ENCODE results near the gene NUBP2. TPM values are rescaled to one million over a fixed set of nuclear protein-coding genes. Genes with fewer than 3 reads are reported as not detected.
A peak's percentile ranks its signal among the peaks of the same experiment; 100 is the strongest.

NUBP2 gene
- total RNA-seq, 3 donors from 2014 or later = 32.1 to 43.1 (median 39.3) TPM

- DNase-seq (peak in 1 of 3 donors; percentile 22), ATAC-seq (no peak)
- intact Hi-C loops (cut with DNase I, micrococcal nuclease) = no loop called here
- Histone ChIP-seq H3K9me3 (no peaks in the 10 kb centered on the region), H3K36me3 (ENCODE audit: low read depth) (peaks cover 2% of the 10 kb centered on the region), H3K4me1 (ENCODE audit: low read depth) (peaks cover 8% of the 10 kb centered on the region), H3K4me3 (no peak overlapping the region)
- no peak for TF ChIP-seq CTCF (IDR thresholded peaks at IDR 0.05)
Observed at GRCh38 chr16:1787322-1788094, 4.7 kb downstream of the NUBP2 start.

- DNase-seq = peak in 1 of 3 donors; percentile 23
- intact Hi-C loops (cut with DNase I, micrococcal nuclease) = no loop called here
- ATAC-seq = no peak
- TF ChIP-seq CTCF (IDR thresholded peaks at IDR 0.05) = no peak
- Histone ChIP-seq H3K36me3 (ENCODE audit: low read depth) (no peaks in the 10 kb centered on the region), H3K4me3 (no peak overlapping the region), H3K4me1 (ENCODE audit: low read depth) (peaks cover 6% of the 10 kb centered on the region), H3K9me3 (no peaks in the 10 kb centered on the region)
Observed at GRCh38 chr16:1788095-1788707, 5.4 kb downstream of the NUBP2 start.

- Histone ChIP-seq H3K36me3 (ENCODE audit: low read depth) (no peaks in the 10 kb centered on the region), H3K9me3 (no peaks in the 10 kb centered on the region), H3K4me3 (no peak overlapping the region), H3K4me1 (ENCODE audit: low read depth) (peaks cover 6% of the 10 kb centered on the region)
- TF ChIP-seq CTCF (IDR thresholded peaks at IDR 0.05) = no peak
- intact Hi-C loops (cut with DNase I, micrococcal nuclease) = no loop called here
- DNase-seq (no peak), ATAC-seq (no peak)
Observed at GRCh38 chr16:1788708-1789100, 5.9 kb downstream of the NUBP2 start.

- H3K9me3 ChIP-seq = no peaks in the 10 kb centered on the region
- no peaks in the 10 kb centered on the region for H3K4me1 ChIP-seq (ENCODE audit: low read depth)
- no peak for ATAC-seq
- no peak overlapping the region for H3K4me3 ChIP-seq
- no peak for TF ChIP-seq CTCF (IDR thresholded peaks at IDR 0.05)
- no peaks in the 10 kb centered on the region for H3K36me3 ChIP-seq (ENCODE audit: low read depth)
- intact Hi-C loops (cut with DNase I, micrococcal nuclease) = no loop called here
- peak in 1 of 3 donors; percentile 39 for DNase-seq
Observed at GRCh38 chr16:1789643-1790045, 6.9 kb downstream of the NUBP2 start.

- DNase-seq (no peak), ATAC-seq (no peak)
- no peaks in the 10 kb centered on the region for H3K4me1 ChIP-seq (ENCODE audit: low read depth)
- no peaks in the 10 kb centered on the region for H3K36me3 ChIP-seq (ENCODE audit: low read depth)
- no peaks in the 10 kb centered on the region for H3K9me3 ChIP-seq
- H3K4me3 ChIP-seq = no peak overlapping the region
- intact Hi-C loops (cut with DNase I, micrococcal nuclease) = no loop called here
- TF ChIP-seq CTCF (IDR thresholded peaks at IDR 0.05) = no peak
Observed at GRCh38 chr16:1790261-1790610, 7.5 kb downstream of the NUBP2 start.

Data from mucosa of descending colon (tissue), 3 donors.